GM12865 (cell line): Measurements from ENCODE around the gene ZNF134.

Experiments
- DNase-seq: peaks from one replicate; pipeline ENCODE4 v3.0.0; 2010; ENCODE audit warnings: low read depth
- H3K4me3 ChIP-seq: 2 replicates; pipeline ENCODE4 v1.5.1; 2011; ENCODE audit warnings: mild to moderate bottlenecking, low read depth, low read length, control low read depth
- TF ChIP-seq, protein P1 (sequence below): IDR thresholded peaks from 2 replicates; pipeline ENCODE4 v1.5.1; 2011; ENCODE audit warnings: low read length, control low read depth, low read depth, inconsistent platforms; ENCODE audit not compliant: insufficient read depth; ENCODE audit errors: missing control alignments

ZNF134 gene

DNA sequence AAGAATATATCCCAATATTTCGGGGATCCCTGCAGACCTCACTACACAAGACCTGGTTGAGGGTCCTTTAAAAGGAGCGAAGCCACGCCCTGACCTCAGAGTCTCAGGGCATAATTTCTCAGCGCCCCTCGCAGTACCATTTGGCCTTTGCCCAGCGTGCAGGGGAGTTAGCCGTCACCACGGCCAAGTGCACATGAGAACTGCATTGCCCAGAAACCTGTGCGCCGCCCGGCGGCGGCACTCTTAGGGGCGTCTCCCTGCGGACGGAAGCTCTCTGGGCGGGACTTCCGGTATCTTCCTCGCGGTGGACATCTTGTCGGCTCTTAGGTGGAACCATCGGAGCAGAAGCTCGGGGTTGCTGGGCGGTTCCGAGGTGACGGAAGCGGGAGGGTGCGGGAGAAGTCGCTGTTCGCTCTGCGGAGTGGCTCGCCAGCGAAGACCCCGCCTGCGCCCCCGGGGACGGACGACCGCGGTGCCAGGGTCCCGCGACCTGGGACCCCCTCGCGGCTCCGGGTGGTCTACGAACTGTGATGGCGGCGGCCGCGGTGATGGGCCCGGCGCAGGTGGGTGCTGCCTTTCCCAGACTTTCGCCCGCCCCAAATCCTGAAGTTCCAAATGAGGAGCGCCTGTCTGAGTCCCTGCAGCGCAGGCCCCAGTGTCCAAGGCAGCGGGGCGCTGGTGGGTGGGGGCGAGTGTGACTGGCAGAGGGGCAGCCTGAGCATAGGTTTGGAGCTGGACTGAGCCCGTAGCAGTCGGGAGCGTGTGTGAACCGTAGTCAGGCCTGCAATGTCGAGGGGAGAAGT lies at the start of gene ZNF134:
ZNF134 (plus strand) TSS at position 302 of the 803 bp plus-strand sequence. CDS start 5,227 bp downstream, outside the sequence.
- peak within 1 kb of the TSS; percentile 83 for H3K4me3 ChIP-seq
- peak; percentile 96 for DNase-seq
- TF ChIP-seq, protein P1, sequence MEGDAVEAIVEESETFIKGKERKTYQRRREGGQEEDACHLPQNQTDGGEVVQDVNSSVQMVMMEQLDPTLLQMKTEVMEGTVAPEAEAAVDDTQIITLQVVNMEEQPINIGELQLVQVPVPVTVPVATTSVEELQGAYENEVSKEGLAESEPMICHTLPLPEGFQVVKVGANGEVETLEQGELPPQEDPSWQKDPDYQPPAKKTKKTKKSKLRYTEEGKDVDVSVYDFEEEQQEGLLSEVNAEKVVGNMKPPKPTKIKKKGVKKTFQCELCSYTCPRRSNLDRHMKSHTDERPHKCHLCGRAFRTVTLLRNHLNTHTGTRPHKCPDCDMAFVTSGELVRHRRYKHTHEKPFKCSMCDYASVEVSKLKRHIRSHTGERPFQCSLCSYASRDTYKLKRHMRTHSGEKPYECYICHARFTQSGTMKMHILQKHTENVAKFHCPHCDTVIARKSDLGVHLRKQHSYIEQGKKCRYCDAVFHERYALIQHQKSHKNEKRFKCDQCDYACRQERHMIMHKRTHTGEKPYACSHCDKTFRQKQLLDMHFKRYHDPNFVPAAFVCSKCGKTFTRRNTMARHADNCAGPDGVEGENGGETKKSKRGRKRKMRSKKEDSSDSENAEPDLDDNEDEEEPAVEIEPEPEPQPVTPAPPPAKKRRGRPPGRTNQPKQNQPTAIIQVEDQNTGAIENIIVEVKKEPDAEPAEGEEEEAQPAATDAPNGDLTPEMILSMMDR = no peak

DNA sequence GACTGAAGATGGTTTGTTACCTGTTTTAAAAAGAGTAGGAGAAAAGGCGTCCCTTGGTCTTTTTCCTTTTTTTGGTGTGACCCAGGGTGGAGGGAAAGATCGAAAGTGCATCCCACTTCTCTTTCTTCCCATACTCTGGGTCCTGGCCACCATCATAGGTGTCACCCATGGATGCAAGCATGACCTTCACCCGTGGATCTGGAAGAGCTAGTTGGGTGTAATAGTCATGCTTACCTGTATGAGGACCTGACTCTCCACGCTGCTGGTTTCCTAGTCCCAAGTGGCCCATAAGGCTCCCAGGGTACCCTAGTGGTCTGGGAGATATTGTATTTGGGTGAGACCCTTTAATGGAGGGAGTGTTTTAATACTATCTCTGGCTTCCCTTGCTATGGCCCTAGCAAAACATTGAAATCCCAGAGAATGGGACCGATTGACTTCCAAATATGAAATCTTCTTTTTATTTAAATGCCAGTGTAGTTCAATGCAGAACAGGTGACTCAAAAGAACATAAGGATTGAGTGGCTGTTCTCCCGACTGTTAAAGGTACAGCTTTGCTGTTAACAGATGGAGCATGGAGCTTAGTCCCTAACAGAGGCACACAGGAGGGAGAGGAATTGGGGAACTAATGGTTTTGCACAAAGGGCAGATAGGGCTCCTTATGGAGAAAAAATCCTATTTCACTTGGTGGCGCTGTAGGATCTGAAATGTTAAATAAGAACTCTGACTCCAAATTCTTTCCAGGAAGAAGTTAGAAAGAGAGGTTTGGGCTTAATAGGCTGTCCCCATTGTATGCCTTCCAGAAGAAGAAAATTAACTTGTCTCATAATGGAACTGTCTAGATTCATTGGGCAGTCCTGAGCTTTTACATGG lies 47.4 kb upstream of the ZNF134 start:
- peak; percentile 41 for DNase-seq
- H3K4me3 ChIP-seq = no peak overlapping the region
- TF ChIP-seq, protein P1 = no peak

DNA sequence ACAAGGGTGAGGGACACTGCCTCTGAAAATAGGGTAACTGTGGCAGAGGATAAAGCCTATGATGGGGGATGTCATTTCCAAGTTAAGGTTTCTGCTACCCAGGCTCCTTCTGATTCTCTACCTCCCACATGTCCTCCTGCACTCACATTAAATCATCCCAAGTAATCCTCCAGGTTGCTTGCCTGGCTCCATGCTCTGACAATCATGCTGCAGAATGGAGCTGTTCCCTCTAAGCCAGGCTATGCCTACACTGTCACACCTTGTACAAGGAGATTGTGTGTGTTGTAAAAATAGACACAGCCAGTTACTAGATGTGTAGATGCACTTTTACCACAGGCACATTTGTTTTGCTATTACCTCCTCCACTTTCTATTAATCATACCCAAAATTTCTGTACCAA lies 43.3 kb upstream of the ZNF134 start:
- DNase-seq = no peak
- TF ChIP-seq, protein P1 = no peak
- H3K4me3 ChIP-seq = no peak overlapping the region

DNA sequence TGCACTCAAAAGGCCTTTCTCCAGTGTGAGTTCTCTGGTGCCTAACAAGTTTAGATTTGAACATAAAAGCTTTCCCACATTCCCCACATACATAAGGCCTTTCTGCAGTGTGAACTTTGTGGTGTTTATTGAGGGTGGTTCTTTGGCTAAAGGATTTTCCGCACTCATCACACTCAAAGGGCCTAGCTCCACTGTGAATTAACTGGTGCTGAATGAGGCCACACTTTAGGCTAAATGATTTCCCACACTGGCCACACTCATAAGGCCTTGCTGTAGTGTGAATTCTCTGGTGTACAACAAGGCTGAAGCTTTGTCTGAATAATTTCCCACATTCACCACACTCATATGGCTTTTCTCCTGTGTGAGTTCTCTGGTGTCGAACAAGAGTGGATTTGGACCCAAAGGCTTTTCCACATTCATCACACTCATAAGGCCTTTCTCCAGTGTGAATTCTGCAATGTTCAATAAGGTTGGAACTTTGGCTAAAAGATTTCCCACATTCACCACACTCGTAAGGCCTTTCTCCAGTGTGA lies 41.6 kb upstream of the ZNF134 start:
- no peak overlapping the region for H3K4me3 ChIP-seq
- TF ChIP-seq, protein P1 = no peak
- no peak for DNase-seq

DNA sequence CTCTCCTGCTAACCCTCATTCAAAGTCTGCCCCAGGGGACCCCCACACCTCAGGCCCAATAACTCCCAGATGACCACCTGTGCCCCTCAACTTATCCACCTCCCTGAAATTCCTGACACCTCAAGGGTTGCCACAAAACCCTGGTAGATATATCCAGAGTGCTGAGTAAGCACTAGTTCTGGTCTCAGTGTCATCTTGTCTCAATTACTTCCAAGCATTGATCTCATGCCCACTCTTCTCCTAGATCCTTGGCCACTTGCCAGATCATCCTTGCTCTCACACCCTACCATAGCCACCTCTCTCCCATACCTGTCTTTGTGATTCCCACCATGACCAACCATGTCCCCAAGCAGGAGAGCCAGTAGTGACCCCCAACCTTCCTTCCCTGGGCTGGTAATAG lies 37.4 kb upstream of the ZNF134 start:
- TF ChIP-seq, protein P1 = no peak
- no peak overlapping the region for H3K4me3 ChIP-seq
- no peak for DNase-seq

DNA sequence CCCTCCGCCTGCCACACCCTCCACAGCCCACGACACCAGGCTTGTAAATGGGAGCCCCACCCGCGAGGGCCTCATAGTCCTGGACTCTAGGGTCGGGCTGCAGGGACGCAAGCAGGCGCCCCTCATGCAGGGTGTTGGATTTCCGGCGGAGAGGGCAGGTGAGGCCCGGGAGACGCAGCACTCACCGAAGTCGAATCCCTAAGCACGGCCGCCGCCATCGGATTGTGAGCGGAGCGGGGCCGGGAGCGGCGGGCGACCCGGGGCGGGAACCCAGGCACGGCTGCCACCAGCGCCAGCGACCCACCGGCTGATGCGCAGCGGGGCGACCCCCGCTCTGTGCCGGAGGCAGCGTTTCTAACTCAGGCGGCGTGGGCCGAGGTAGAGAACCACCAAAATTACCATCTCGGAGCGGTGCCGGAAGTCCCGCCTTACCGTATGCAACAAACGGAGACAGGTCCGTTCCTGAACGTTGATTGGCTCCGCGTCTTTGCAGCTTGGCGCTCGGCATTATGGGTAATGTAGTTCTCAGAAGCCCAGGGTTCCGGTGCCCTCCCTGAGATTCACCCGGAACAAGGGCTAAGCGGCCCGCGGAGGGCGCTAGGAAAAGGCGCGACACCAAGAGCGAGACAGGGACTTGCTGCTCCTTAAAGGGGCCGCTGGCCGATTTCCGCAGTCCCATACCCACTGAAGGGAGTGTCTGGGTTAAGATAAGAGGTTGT lies 35.4 kb upstream of the ZNF134 start, which contains the start of gene ZNF416:
ZNF416 (minus strand) TSS at position 425 of the 719 bp plus-strand sequence; CDS start at position 218, 207 bp downstream.
- TF ChIP-seq, protein P1 = peak; percentile 7
- peak within 1 kb of the TSS; percentile 97 for H3K4me3 ChIP-seq
- peak; percentile 99 for DNase-seq
